ENCODE data around the gene SUGCT.
"Not testable (repeated sequence)": the region's sequence is repeated elsewhere in the genome, so short reads cannot be mapped to it uniquely, and the experiment has no call there.

The SUGCT gene

DNA sequence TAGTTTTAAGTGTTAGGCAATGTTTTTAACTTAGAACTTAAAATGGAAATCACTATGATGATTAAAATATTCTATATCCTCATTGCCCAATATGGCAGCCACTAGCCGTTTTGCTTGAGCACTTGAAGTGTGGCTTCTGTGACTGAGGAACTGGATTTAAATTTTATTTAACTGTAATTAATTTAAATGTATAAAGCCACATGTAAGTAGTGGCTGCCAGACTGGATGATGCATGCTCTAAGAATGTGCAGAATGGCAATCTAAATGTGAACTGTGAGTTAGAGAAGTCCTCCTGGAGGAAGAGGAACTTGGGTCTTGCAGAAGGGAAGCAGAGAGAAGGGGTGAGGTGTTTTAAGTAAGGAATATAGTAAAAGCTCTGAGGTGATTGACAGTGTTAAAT lies 451.4 kb downstream of the SUGCT start:
- no peak for DNase-seq

DNA sequence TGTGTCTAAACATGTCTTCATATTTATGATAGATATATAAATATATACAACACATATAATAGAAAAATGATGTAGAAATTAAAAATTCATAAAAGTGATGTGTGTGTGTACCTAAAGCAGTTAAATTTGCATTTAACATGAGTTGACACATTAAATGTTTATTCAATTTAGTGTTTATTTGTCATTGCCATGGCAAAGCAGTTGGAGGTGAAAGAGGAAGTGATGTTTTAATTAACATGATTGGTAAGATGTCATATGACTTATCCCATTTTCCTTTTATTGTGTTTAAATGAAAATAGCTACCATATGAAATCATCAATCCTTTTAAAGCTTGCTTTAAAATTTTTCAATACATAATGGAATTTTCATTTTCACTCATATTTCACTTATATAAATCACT lies 452.6 kb downstream of the SUGCT start:
- no peak for DNase-seq

DNA sequence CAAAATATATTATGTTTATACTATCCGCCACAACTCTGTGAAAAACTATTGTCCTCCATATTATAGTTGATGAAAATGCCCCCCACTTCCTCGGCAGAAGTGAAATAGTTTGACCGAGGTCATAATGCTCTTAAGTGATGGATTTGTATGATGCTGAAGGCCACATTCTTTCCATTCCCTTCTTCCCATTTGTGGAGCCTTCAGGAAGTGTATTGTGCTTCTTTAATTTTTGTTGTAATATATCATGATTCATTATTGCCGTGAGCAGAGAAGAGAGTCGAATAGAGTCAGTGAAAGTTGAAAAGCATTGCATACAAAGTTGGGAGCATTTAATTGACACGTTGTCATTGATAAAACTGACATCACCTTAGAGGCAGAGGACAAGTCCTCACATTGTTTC lies 460.3 kb downstream of the SUGCT start:
- DNase-seq = no peak

DNA sequence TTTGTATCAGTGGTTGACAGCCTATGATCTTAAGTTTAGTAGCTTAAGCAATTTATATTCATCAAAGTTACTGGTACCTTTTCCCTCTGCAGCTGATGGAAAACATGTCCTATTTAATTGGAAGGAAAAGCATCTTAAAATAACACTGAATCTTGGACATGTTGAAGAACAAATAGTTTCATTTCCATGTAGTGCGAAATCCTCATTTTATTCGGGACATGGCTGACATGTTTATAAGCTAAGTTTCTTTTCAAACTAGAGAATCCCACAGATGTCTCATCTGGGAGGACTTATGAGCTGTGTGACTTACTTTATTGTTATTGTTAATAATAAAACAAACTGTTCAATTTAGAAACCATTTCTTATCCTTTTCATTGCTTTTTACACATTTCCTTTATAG lies 461.0 kb downstream of the SUGCT start:
- DNase-seq = no peak

DNA sequence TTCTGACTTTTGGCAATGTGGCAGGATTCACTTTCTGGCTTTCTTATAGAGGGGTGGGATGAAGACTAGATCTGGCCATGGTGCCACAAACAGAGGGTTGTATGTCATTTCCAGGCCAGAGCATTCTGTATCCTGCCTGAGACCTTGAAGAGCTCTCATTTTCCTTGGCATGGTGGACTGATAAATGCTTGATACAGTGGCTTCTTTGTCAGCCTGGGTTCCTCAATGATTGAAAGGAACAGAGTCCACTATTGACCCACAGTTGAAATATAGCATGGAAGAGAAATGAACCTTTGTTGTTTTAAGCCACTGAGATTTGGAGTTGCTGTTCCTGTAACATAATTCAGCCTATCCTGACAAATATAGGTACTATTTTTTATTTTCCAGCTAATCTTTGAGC lies 462.7 kb downstream of the SUGCT start:
- DNase-seq = no peak

DNA sequence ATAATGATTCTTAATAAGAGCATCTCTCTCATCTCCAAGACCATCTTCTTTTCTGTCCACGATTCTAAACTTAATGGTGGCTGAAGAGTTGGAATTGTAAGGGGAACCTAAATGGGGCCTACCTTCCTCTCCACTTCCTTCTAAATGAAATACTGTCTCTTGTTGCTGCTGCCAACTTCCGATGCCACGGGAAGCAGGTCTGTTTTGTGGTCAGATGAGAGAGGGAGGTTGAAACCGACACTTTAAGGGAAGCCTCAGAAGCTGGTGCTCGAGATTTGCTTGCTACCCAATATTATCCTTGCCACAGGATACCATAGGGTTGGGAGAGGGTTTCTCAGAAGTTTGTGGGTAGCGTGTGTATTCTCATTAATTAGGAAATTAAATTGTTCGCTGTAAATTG lies 464.1 kb downstream of the SUGCT start:
- no peak for DNase-seq

DNA sequence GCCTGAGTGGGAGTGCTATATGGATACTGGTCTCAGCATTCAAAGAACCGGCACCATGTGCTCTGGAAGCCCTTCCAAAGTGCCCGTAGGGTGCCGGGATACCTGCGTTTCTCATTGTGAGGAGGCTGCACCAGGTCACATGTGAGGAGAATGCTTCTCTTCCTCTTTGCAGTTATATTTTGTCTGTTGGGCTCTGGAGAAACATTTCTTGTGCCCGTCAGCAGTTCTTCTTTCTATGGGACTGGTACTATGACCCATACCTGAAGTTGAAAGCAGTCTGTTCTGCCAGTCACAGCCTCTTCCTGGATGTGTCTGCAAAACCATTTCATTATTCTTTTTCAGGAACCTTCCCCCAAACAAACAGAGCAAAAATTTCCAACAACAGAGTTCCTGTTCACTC lies 465.0 kb downstream of the SUGCT start:
- no peak for DNase-seq

DNA sequence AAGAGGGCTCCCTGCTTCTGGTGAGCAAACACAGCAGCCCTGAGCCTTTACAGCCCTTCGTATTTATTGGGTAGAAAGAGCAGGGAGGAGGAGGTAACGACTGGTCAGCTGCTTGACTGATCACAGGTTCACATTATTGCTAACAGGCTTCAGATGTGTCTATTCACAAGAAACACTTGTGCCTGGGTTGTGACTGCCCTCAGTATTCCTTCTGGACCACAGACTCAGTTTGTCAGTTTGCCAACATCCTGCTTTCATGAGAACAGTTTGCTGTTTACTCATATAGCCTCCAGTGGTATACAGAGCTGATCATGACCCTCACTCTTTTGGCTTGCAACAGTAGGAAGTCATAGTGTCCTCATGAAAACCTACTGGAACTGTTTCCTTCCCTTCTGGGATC lies 467.5 kb downstream of the SUGCT start:
- not testable (repeated sequence) for DNase-seq

DNA sequence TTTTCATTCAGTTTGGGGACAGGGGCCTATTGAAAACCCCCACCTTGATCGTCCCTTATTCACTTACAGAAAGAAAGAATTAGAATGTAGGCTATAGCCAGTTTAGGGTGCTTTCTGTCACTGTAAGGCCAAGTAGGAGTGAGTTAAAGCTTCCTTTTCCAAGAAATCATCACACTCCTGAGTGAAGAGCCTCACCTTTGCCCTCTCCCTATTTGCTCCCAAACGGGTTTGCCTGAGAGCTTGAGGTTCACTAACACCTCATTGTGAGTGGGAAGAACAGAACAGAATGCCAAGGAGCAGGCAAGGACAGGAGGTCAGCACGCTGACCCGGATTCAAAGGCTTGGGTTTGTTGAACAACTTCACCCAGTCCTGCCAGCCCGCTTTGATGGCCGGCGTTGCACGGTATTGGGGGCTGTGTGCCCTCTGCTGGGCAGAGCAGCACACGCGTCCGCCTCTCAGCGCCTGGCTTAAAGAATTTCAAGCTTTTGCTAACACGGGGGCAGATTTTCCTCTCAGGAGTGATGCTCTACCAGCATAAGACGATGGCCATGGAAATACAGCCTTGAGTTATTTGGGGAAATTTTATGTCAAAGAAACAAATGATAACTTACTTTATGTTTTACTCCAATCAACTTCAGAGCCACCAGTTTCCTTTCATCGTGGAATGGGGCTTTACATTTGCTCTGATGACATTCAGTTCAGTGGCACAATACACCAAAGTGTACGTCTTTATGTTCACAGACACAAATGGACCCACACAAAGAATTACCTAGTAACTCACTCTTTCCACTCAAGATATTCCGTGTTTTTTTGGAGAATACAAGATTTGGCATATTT lies 470.0 kb downstream of the SUGCT start:
- DNase-seq = no peak

DNA sequence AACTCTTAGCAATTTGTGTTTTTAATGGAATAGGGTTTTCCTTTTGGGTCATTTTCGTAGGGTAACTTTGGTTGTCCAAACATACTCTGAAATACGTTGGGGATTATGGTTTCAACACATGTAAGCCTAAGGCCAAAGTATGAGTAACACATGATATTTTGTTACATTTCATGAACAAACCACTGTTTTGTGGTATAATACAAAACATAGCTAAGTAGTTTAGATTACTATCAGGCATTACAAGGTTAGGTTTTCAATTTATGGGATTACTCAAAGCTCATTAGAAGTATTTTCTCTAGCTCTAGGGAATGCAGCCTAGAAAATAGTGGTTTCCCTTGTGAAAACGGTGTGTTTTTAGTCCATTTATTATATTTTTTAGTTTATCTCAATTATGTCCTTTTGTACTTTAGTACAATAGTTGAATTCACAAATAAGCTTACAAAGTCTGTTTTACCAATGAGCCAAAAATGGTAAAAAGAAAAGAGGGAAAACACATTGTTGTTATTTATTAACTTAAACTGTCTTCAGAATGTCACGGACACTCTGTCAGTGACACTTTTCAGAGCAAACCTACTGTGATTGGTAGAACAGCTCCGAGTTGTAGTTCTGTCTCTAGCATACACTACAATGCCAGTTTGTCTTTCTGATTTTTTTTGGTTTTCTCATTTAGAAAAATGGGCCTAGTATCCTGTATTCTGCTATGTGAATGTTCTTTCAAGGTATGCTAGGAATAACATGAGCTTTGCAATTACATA lies 473.7 kb downstream of the SUGCT start:
- DNase-seq = no peak

DNA sequence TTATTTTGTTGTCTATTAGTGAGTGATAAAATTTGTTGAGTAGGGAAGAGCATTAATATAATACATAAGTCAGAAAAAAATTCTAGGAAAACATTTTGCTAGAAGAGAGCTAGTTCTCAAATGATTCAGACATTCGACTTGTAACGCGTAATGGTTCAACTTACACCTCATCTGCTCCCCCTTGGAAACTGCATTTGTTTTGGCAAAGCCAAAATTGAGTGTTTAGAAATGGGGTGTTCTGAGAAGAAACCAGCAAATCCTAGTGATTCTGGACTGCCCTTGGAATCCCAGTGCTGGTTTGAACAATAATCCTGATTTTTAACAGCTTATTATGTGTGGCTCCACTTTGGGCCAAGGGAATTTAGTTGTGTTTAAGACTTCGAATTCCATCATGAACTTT lies 475.7 kb downstream of the SUGCT start:
- DNase-seq = no peak

DNA sequence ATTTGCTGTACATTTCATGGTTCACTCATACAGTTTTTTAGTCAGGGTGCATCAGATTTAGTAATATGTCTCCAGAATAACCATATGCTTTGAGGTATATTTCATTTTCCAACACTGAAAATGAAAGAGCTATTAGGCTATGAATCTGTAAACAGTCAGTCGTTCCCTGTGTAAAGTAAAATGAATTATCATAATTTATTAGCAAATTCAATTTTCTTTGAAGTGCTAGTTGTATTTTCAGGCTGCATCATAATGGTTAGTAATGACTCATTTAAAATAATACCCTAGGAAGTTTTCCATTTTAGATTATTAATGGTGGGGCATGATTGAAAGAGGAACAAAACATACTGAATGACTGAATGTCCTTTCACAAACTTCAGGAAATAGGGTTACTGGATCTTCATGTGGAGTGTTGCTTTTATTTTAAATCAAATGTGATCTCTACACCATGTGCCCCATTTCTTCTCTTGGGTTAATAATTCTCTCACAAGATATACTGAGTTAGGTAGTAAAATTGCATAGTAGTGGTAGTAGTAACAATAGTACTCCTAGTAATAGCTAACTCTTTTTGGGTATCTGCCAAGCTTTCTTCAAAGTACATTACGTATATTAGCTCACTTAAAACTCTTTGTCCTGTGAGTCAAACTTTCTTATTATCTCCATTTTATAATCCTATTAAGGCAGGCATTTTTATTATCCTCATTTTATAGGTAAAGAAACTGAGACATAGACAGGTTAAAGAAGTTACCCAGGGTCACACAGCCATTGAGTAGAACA lies 476.5 kb downstream of the SUGCT start:
- no peak for DNase-seq

DNA sequence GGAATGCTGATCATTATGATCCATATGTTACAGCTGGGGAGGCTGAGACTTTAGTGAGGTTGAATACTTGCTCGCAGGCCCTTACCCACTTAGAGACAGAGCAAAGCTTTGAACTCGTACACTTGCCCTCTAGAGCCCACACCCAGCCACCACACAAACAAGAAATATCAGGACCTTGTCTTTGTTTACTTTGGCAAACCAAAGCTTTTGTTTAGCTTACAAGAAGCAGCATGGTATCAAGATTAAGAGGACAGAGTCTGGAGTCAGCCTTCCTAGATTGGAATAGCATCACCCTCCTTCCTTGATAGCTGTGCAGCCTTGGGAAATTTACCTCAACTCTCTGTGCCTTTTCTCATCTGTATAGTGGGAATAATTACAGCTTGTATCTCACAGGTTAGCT lies 477.5 kb downstream of the SUGCT start:
- DNase-seq = no peak

DNA sequence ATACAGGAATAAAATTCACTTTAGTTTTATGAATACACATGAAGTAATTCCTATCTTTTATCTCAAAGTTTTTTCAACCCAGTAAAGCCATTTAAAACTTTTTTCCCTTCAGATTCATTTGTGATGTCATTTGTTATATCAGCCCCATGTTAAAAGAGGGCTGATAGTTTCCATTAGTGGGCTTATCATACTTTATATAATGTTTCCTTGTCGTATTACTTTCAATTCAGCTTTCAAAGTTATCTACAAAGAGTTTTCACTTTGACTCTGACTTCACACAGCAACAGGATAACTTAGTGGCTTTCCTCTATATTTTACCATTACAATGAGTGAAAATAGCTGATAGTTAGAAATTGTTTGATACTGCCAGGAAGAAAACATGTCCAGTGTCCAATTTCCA lies 484.8 kb downstream of the SUGCT start:
- DNase-seq = no peak

DNA sequence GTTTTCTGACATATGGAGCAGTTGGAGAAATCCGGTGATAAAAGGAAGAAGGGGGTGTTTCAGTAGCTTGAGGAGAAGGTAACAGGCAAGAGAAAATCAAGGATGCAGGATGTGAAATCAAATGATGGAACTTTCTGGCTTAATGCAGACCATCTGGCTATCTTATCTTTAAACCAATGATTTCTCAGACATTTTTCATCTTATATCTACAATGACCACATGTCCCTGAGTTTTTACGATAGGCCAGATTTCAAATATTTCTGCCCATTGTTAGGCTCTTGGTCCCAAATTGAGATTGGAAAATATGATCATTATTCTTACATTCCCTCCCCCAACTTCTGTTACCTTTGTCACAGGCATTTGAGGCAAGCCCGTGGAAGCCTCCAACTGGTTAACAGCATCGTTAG lies 486.8 kb downstream of the SUGCT start:
- DNase-seq = no peak

DNA sequence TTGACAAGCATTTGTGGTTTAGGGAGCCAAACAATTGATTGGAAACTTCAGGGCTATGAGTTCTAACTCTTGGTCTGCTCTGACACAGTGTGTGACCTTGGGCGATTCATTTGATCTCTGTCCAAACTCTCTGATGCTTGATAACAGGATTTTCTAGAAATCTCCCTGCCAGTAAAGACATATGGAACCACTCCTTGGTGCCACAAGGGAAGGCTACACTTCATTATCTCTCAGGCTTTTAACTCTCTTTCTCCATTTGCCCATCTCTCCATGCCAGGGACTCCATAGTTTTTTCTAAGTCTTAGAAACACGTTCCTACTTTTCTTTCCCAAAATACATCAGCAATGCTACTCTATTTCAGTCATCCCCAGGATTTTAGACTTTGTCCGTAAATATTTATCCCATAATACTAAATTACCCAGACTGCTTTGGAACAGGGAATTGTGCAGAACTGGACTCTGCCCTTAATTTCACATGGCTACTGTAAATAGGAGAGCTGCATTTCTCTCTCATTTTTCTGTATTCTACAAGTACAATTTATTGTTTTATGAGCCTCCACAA lies 488.2 kb downstream of the SUGCT start:
- DNase-seq = no peak

DNA sequence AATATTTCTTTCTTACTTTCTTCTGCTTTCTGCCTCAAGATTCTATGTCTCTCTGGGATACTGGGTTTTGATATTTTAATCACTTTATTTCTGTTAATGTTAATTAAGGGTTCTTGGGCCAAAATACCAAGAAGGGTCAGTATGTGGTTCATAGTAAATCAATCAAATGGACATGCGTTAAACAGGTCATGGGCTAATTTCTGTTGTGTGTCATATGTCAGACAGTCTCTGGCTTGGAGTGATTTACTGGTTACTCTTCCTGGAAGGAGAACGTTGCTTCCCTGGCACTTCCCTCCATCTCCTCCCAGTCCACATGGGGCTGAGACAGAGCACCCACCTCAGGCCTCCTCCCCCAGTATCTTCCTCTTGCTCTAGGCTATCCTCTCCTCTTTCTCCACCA lies 489.1 kb downstream of the SUGCT start:
- no peak for DNase-seq

DNA sequence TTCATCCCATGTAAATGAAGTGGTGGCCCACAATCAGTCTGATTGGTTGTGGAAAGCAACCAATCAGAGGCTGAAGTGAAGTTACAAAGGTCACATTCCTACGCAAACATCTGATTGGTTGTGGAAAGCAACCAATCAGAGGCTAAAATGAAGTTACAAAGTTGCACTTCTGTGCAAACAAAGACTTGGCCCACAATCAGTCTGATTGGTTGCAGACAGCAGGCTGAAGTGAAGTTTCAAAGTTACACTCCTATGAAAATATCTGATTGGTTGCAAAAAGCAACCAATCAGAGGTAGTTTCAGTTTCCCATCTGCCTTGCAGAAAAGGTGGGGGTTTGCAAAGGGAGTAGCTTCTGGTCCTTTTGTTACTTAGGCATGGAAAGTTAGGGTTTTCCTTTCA lies 492.6 kb downstream of the SUGCT start:
- DNase-seq = not testable (repeated sequence)

DNA sequence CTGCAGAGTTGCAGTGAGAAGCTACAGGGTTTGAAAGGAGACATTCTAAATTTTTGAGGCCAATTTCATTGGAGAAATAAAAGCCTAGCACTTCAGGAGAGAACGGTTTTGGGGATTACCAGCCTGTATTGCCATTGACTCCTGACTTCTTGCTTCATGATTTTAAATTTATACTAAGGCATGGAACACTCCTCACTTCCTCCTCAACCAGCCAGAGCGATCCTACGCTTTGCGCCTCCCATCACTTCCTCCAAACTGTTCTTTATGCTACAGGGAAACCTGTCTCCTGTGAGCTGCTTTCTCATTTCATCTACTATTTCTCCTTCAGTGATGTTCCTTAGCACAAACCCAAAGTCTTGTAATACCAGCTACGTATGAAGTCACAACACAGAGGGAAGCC lies 495.1 kb downstream of the SUGCT start:
- no peak for DNase-seq

DNA sequence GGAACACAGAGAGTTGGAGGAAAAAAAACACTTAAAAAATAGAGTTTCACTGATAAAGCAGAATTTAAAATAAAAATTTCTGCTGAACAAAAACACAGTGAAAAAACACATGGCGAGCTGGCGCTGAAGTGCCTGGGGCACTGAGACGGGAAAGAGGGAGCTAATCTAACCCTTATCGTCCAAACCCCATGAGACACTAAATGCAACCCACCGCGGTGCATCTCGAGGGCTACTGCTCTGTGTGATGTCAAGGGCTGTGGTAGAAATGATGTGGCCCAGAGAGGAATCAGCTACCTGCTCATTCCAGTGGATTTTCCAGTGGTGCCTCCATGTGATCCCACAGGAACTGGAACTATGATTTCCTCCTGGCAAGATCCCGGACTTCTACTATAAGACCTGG lies 499.3 kb downstream of the SUGCT start:
- no peak for DNase-seq

DNA sequence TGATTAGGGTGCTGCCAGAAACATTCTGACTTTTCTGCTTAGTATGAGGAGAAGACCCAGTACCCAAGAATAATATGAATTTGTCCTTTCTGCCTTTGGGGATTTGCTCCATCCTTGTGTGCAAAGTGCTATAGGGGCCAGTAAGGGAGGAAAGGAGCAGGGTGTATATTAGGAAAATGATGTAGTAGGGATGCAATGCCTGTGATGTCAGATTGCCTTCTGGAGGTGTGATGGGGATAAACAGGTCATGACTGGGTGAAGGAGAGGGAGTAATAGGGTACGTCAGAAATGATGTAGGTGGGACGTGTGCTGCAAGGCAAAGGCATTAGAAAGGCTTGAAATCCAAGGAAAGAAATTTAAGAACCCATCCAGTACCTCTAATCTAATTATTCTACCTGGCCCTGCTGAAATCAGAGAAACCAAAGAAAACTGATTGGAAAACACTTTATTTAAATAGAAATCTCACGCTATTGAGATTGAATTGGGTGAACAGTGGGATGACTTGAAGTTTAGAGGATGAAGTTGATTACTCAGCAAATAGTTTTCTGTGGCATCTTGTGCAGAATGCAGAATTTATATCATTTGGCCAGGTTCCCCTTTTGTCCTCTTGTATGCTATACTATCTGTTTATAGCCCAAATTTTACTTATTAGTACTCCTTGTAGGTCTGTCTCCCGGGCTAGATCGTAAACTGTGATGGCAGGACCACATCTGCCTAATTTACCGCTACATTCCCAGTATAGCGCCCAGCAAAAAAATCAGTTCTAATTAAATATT lies 503.9 kb downstream of the SUGCT start:
- DNase-seq = no peak

DNA sequence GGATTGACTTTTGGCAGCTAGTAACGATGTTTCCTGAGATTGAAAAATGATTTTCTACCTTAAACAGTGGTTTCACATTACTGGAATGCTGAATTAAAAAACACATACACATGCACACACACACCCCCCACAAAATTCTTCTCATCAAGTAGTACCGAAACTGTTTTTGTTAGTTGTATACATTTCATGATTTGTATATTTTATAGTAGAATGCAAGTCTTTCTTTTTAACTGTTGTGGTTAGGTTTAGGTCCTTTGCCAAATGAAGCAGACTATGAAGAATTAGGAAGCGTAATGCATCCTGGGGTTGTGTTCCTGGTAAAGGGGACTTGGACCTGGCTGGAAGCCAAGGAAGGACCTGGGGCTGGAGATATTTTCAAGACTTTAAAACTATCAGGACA lies 505.8 kb downstream of the SUGCT start:
- DNase-seq = no peak

DNA sequence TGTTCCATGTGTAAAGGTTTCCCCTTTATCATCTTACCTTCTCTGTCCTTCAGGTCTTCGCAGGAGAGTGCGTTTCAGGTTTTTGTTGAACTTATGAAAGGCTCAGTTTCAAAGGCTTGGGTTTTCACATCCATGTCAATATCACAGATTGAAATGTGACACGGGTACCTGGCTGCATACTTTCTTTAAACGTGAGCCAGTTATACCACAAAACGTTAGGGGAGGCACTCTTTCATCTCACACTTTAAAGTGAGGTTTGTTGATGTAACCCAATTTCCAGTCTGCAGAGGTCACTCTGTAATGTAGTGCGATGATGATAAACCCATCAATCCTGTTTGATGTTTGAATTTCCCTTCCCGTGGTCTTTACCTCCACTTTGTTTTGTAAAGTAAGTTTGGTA lies 506.9 kb downstream of the SUGCT start:
- DNase-seq = no peak
